HG02642 (cell line): ENCODE results near the gene GSPT2.
"Not testable (repeated sequence)": the region's sequence is repeated elsewhere in the genome, so short reads cannot be mapped to it uniquely, and the experiment has no call there.

ENCODE experiments used
- ATAC-seq: cut with Tn5 transposase; IDR thresholded peaks from one replicate; pipeline ENCODE4 v1.9.1; 2021; ENCODE audit warnings: mild to moderate bottlenecking; ENCODE audit not compliant: unreplicated experiment, poor library complexity

GSPT2 gene

GRCh38 chrX:51743179-51743957 lies at the start of gene GSPT2:
Gene GSPT2 (plus strand): TSS chrX:51743442. CDS start chrX:51743627, 185 bp downstream.
- peak; percentile 95 for ATAC-seq

GRCh38 chrX:51694254-51694653 lies 49.0 kb upstream of the GSPT2 start:
- no peak for ATAC-seq

GRCh38 chrX:51697397-51697796 lies 45.8 kb upstream of the GSPT2 start:
- no peak for ATAC-seq

- ATAC-seq = not testable (repeated sequence)
These were observed 32.7 kb upstream of the GSPT2 start, which contains the start of gene CENPVL1 for GRCh38 chrX:51710277-51711164. Gene CENPVL1 (plus strand): TSS chrX:51710512. CDS start chrX:51710512, 0 bp downstream.

- ATAC-seq = not testable (repeated sequence)
These were observed 30.1 kb upstream of the GSPT2 start for GRCh38 chrX:51712943-51713647.

GRCh38 chrX:51728202-51728601 lies 15.0 kb upstream of the GSPT2 start:
- no peak for ATAC-seq

- ATAC-seq = no peak
These were observed 6.2 kb upstream of the GSPT2 start for GRCh38 chrX:51737091-51737490.

- no peak for ATAC-seq
These were observed 656 bp upstream of the GSPT2 start for GRCh38 chrX:51742586-51742985.

- no peak for ATAC-seq
These were observed 4.4 kb downstream of the GSPT2 start for GRCh38 chrX:51747671-51748070.

GRCh38 chrX:51759055-51759839 lies 16.0 kb downstream of the GSPT2 start:
- no peak for ATAC-seq

GRCh38 chrX:51760657-51761056 lies 17.4 kb downstream of the GSPT2 start:
- ATAC-seq = no peak

GRCh38 chrX:51766546-51766945 lies 23.3 kb downstream of the GSPT2 start:
- no peak for ATAC-seq

- no peak for ATAC-seq
These were observed 33.6 kb downstream of the GSPT2 start for GRCh38 chrX:51776851-51777250.

GRCh38 chrX:51779306-51779705 lies 36.1 kb downstream of the GSPT2 start:
- no peak for ATAC-seq

- no peak for ATAC-seq
These were observed 51.9 kb downstream of the GSPT2 start for GRCh38 chrX:51795136-51795535.
